ENCODE measurements around the gene SLC35G4.
"Not testable (repeated sequence)": the region's sequence is repeated elsewhere in the genome, so short reads cannot be mapped to it uniquely, and the experiment has no call there.

SLC35G4 gene

GRCh38 chr18:11613611-11614010, 4.2 kb downstream of the SLC35G4 start:
- H2AFZ ChIP-seq (ENCODE audit: low read depth, low read length); H3K9ac ChIP-seq (ENCODE audit: low read length); H3K27me3 ChIP-seq (ENCODE audit: low read depth, low read length); H3K4me2 ChIP-seq (ENCODE audit: low read length); H3K4me1 ChIP-seq (ENCODE audit: low read length); H3K4me3 ChIP-seq (ENCODE audit: low read length); H3K36me3 ChIP-seq (replicated peaks; ENCODE audit: low read depth, low read length); H3K79me2 ChIP-seq (ENCODE audit: low read length); H3K27ac ChIP-seq (ENCODE audit: low read length); H3K9me3 ChIP-seq (ENCODE audit: insufficient read depth, low read length); H4K20me1 ChIP-seq (ENCODE audit: insufficient read depth, low read length): not testable (repeated sequence)

DNA sequence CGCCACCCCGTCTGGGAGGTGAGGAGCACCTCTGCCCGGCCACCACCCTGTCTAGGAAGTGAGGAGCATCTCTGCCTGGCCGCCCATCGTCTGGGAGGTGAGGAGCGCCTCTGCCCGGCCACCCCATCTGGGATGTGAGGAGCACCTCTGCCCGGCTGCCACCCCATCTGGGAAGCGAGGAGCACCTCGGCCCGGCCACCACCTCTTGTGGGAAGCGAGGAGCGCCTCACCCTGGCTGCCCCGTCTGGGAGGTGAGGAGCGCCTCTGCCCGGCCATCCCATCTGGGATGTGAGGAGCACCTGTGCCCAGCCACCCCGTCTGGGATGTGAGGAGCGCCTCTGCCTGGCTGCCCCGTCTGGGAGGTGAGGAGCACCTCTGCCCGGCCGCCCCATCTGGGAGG, 4.6 kb downstream of the SLC35G4 start:
- H3K9ac ChIP-seq (ENCODE audit: low read length); H3K36me3 ChIP-seq (replicated peaks; ENCODE audit: low read depth, low read length); H3K27me3 ChIP-seq (ENCODE audit: low read depth, low read length); H3K4me3 ChIP-seq (ENCODE audit: low read length); H3K4me2 ChIP-seq (ENCODE audit: low read length); H2AFZ ChIP-seq (ENCODE audit: low read depth, low read length); H3K4me1 ChIP-seq (ENCODE audit: low read length); H3K9me3 ChIP-seq (ENCODE audit: insufficient read depth, low read length); H3K79me2 ChIP-seq (ENCODE audit: low read length); H4K20me1 ChIP-seq (ENCODE audit: insufficient read depth, low read length); H3K27ac ChIP-seq (ENCODE audit: low read length): not testable (repeated sequence)

- H3K9me3 ChIP-seq (ENCODE audit: insufficient read depth, low read length); H3K79me2 ChIP-seq (ENCODE audit: low read length); H4K20me1 ChIP-seq (ENCODE audit: insufficient read depth, low read length); H2AFZ ChIP-seq (ENCODE audit: low read depth, low read length); H3K4me2 ChIP-seq (ENCODE audit: low read length); H3K9ac ChIP-seq (ENCODE audit: low read length); H3K36me3 ChIP-seq (replicated peaks; ENCODE audit: low read depth, low read length); H3K4me3 ChIP-seq (ENCODE audit: low read length); H3K27ac ChIP-seq (ENCODE audit: low read length); H3K4me1 ChIP-seq (ENCODE audit: low read length); H3K27me3 ChIP-seq (ENCODE audit: low read depth, low read length): not testable (repeated sequence)
Observed at GRCh38 chr18:11614981-11615380, 5.6 kb downstream of the SLC35G4 start.

DNA sequence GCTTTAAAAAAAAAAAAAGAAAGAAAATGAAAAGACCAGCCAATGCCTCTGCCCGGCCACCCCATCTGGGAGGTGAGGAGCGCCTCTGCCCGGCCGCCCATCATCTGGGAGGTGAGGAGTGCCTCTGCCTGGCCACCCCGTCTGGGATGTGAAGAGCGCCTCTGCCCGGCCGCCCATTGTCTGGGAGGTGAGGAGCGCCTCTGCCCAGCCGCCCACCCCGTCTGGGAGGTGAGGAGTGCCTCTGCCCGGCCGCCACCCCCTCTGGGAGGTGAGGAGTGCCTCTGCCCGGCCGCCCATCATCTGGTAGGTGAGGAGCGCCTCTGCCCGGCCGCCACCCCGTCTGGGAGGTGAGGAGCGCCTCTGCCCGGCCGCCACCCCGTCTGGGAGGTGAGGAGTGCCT, 37.9 kb downstream of the SLC35G4 start:
- not testable (repeated sequence) for H3K4me3 ChIP-seq (ENCODE audit: low read length); H3K4me1 ChIP-seq (ENCODE audit: low read length); H4K20me1 ChIP-seq (ENCODE audit: insufficient read depth, low read length); H3K9me3 ChIP-seq (ENCODE audit: insufficient read depth, low read length); H3K36me3 ChIP-seq (replicated peaks; ENCODE audit: low read depth, low read length); H3K9ac ChIP-seq (ENCODE audit: low read length); H2AFZ ChIP-seq (ENCODE audit: low read depth, low read length); H3K4me2 ChIP-seq (ENCODE audit: low read length); H3K27ac ChIP-seq (ENCODE audit: low read length); H3K79me2 ChIP-seq (ENCODE audit: low read length)
- peaks cover 24% of the 10 kb centered on the region for H3K27me3 ChIP-seq (ENCODE audit: low read depth, low read length)

DNA sequence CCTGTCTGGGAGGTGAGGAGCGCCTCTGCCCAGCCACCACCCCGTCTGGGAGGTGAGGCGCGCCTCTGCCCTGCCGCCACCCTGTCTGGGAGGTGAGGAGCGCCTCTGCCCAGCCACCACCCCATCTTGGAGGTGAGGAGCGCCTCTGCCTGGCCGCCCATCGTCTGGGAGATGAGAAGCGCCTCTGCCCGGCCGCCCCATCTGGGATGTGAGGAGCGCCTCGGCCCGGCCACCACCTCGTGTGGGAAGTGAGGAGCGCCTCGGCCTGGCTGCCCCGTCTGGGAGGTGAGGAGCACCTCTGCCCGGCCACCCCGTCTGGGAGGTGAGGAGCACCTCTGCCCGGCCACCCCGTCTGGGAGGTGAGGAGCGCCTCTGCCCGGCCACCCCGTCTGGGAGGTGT, 38.4 kb downstream of the SLC35G4 start:
- H3K27ac ChIP-seq (ENCODE audit: low read length); H3K4me2 ChIP-seq (ENCODE audit: low read length); H4K20me1 ChIP-seq (ENCODE audit: insufficient read depth, low read length); H2AFZ ChIP-seq (ENCODE audit: low read depth, low read length); H3K4me3 ChIP-seq (ENCODE audit: low read length); H3K79me2 ChIP-seq (ENCODE audit: low read length); H3K9ac ChIP-seq (ENCODE audit: low read length); H3K36me3 ChIP-seq (replicated peaks; ENCODE audit: low read depth, low read length); H3K4me1 ChIP-seq (ENCODE audit: low read length); H3K9me3 ChIP-seq (ENCODE audit: insufficient read depth, low read length): not testable (repeated sequence)
- H3K27me3 ChIP-seq (ENCODE audit: low read depth, low read length) = peaks cover 24% of the 10 kb centered on the region

DNA sequence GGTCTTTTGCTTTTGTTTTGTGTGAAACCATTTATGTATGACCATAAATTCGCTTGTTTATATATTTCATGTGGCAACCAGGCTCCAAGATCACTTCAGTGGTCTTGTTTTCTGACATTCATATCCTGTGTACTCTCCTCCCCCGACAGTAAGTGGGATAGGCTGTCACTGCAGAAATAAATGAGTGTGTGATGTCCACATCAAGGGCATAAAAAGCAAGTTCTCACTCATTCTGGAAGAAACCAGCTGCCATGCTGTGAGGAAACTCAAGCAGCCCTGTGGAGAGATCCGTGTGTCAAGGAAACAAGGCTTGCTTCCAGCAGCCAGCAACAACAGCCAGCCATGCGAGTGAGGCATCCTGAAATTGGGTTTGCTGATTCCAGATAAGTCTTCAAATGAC, 40.4 kb downstream of the SLC35G4 start:
- Histone ChIP-seq H2AFZ (ENCODE audit: low read depth, low read length) (no peak overlapping the region), H3K4me2 (ENCODE audit: low read length) (no peak overlapping the region), H3K79me2 (ENCODE audit: low read length) (no peaks in the 10 kb centered on the region), H3K9me3 (ENCODE audit: insufficient read depth, low read length) (no peaks in the 10 kb centered on the region), H3K27ac (ENCODE audit: low read length) (no peak overlapping the region), H3K4me1 (ENCODE audit: low read length) (no peaks in the 10 kb centered on the region), H3K36me3 (replicated peaks; ENCODE audit: low read depth, low read length) (no peaks in the 10 kb centered on the region), H4K20me1 (ENCODE audit: insufficient read depth, low read length) (no peaks in the 10 kb centered on the region), H3K27me3 (ENCODE audit: low read depth, low read length) (peaks cover 24% of the 10 kb centered on the region), H3K4me3 (ENCODE audit: low read length) (no peak overlapping the region), H3K9ac (ENCODE audit: low read length) (no peak overlapping the region)
- TF ChIP-seq, protein P1, sequence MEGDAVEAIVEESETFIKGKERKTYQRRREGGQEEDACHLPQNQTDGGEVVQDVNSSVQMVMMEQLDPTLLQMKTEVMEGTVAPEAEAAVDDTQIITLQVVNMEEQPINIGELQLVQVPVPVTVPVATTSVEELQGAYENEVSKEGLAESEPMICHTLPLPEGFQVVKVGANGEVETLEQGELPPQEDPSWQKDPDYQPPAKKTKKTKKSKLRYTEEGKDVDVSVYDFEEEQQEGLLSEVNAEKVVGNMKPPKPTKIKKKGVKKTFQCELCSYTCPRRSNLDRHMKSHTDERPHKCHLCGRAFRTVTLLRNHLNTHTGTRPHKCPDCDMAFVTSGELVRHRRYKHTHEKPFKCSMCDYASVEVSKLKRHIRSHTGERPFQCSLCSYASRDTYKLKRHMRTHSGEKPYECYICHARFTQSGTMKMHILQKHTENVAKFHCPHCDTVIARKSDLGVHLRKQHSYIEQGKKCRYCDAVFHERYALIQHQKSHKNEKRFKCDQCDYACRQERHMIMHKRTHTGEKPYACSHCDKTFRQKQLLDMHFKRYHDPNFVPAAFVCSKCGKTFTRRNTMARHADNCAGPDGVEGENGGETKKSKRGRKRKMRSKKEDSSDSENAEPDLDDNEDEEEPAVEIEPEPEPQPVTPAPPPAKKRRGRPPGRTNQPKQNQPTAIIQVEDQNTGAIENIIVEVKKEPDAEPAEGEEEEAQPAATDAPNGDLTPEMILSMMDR (IDR thresholded peaks at IDR 0.05; ENCODE audit: low read depth, low read length) = no peak
- no peak for TF ChIP-seq EZH2phosphoT487 (IDR thresholded peaks at IDR 0.05; ENCODE audit: low read depth)
